ENCODE measurements around the gene TENM3.
A peak's percentile ranks its signal among the peaks of the same experiment; 100 is the strongest.

The TENM3 gene

GRCh38 chr4:182624281-182624680, 381.1 kb downstream of the TENM3 start:
- no peak for DNase-seq (ENCODE audit: low spot score)

- no peak for DNase-seq (ENCODE audit: low spot score)
These were observed 382.0 kb downstream of the TENM3 start for GRCh38 chr4:182625193-182625592.

- no peak for DNase-seq (ENCODE audit: low spot score)
These were observed 384.8 kb downstream of the TENM3 start for GRCh38 chr4:182627996-182628395.

- no peak for DNase-seq (ENCODE audit: low spot score)
These were observed 385.3 kb downstream of the TENM3 start for GRCh38 chr4:182628544-182628943.

- no peak for DNase-seq (ENCODE audit: low spot score)
These were observed 385.9 kb downstream of the TENM3 start for GRCh38 chr4:182629096-182629495.

GRCh38 chr4:182640491-182640890, 397.3 kb downstream of the TENM3 start:
- DNase-seq (ENCODE audit: low spot score) = no peak

- DNase-seq (ENCODE audit: low spot score) = no peak
These were observed 397.7 kb downstream of the TENM3 start for GRCh38 chr4:182640932-182641331.

GRCh38 chr4:182642831-182643230, 399.6 kb downstream of the TENM3 start:
- DNase-seq (ENCODE audit: low spot score) = peak; percentile 51

- DNase-seq (ENCODE audit: low spot score) = no peak
These were observed 400.8 kb downstream of the TENM3 start for GRCh38 chr4:182643801-182644682.

- no peak for DNase-seq (ENCODE audit: low spot score)
These were observed 401.5 kb downstream of the TENM3 start for GRCh38 chr4:182644683-182645050.

- DNase-seq (ENCODE audit: low spot score) = no peak
These were observed 402.3 kb downstream of the TENM3 start for GRCh38 chr4:182645511-182645910.

GRCh38 chr4:182647646-182648300, 404.6 kb downstream of the TENM3 start:
- no peak for DNase-seq (ENCODE audit: low spot score)

- no peak for DNase-seq (ENCODE audit: low spot score)
These were observed 405.6 kb downstream of the TENM3 start for GRCh38 chr4:182648766-182649165.

- DNase-seq (ENCODE audit: low spot score) = no peak
These were observed 406.7 kb downstream of the TENM3 start for GRCh38 chr4:182649698-182650477.

GRCh38 chr4:182653596-182653995, 410.4 kb downstream of the TENM3 start:
- no peak for DNase-seq (ENCODE audit: low spot score)

- DNase-seq (ENCODE audit: low spot score) = no peak
These were observed 412.1 kb downstream of the TENM3 start for GRCh38 chr4:182655340-182655739.

- DNase-seq (ENCODE audit: low spot score) = no peak
These were observed 419.3 kb downstream of the TENM3 start for GRCh38 chr4:182662551-182662950.

- DNase-seq (ENCODE audit: low spot score) = no peak
These were observed 428.0 kb downstream of the TENM3 start for GRCh38 chr4:182671231-182671630.

GRCh38 chr4:182671749-182672148, 428.5 kb downstream of the TENM3 start:
- no peak for DNase-seq (ENCODE audit: low spot score)

GRCh38 chr4:182678590-182678989, 435.4 kb downstream of the TENM3 start:
- DNase-seq (ENCODE audit: low spot score) = no peak

- no peak for DNase-seq (ENCODE audit: low spot score)
These were observed 436.3 kb downstream of the TENM3 start for GRCh38 chr4:182679533-182679932.

GRCh38 chr4:182680234-182680653, 437.0 kb downstream of the TENM3 start:
- no peak for DNase-seq (ENCODE audit: low spot score)

- no peak for DNase-seq (ENCODE audit: low spot score)
These were observed 440.5 kb downstream of the TENM3 start for GRCh38 chr4:182683661-182684060.

All from NAMALWA (cell line).